Measurements from ENCODE around the gene CHST11.

CHST11 gene

GRCh38 chr12:104637604-104638003 is 180.9 kb downstream of the CHST11 start:
- DNase-seq, result no peak

DNA sequence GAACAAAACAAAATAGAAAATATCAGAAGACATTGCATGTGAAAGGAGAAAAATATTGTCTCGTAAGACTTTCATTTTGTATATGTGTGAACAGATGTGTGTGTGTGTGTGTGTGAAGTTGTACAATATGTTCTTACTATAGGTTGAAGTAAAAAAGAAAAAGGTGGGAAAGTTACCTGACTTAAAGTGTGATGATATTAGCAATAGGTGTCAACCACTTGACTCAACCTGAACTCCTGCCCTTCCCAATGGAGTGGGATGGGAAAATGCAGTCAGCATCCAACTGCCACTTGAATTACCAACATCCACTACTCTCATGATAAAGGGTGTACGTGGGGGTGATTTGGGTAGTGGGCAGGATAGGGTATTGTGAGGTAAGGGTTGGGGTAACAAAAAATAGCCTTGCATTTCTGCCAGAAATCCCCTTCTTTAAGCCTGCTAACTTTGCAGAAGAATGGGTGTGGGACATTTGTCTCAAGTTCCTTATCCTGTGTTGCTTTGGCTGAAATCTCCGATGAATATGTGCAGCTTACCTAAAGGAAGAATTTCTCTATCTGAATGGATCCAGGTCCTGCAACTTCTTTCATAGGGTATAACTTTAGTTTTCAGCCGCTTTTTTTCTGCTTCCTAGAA is 181.6 kb downstream of the CHST11 start:
- DNase-seq, result no peak

DNA sequence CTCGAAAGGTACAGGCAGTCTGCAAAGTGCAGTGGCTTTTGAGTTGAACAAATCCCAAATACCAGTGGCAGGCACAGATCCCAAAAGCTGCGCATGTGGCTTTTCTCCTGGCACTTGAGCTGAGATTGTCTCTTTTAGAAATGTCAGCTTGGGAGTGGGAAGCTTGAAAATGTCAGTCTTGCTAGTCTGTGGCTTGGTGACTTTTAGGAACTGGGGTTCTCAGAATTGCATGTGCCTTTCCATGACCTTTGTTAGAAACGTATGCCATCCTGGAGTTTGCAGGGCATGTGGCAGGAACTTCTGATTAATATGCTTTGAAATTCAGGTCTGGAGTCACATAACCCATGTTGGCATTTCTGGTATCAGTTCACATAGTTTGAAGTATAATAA is 182.1 kb downstream of the CHST11 start:
- no peak for DNase-seq

- no peak for DNase-seq
Observed at GRCh38 chr12:104640956-104641355, 184.2 kb downstream of the CHST11 start.

- DNase-seq, result peak; percentile 22
Observed at GRCh38 chr12:104641862-104642261, 185.1 kb downstream of the CHST11 start.

DNA sequence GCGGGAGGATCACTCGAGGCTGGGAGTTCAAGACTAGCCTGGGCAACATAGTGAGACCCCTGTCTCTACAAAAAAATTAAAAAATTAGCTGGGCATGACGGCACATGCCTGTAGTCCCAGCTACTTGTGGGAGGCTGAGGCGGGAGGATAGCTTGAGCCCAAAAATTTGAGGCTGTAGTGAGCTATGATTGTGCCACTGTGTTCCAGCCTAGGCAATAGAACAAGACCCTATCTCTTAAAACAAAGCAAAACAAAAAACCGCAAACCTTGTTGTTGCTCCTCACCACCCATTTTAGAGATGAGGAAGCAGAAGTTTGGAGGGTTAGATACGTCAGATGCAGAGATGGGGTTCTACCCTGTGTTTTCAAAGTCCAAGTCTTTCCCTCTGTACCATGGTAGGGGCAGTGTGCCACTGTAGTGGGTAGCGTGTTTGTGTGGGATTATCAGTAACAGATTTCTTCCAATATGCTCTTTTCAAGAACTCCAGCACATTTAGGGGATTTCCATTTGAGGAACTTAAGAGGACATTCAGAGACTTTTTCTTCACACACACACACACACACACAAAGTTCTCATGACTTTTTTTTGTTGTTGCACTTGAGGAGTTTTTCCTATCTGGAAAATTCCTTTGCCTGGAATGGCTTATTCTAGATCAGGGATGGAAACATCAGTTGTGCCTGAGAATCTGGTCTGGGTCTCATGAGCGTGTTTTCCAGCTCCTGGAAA is 186.5 kb downstream of the CHST11 start:
- peak; percentile 11 for DNase-seq

GRCh38 chr12:104643819-104644669 is 187.3 kb downstream of the CHST11 start:
- DNase-seq, result peak; percentile 9

GRCh38 chr12:104648756-104649155 is 192.0 kb downstream of the CHST11 start:
- DNase-seq, result no peak

DNA sequence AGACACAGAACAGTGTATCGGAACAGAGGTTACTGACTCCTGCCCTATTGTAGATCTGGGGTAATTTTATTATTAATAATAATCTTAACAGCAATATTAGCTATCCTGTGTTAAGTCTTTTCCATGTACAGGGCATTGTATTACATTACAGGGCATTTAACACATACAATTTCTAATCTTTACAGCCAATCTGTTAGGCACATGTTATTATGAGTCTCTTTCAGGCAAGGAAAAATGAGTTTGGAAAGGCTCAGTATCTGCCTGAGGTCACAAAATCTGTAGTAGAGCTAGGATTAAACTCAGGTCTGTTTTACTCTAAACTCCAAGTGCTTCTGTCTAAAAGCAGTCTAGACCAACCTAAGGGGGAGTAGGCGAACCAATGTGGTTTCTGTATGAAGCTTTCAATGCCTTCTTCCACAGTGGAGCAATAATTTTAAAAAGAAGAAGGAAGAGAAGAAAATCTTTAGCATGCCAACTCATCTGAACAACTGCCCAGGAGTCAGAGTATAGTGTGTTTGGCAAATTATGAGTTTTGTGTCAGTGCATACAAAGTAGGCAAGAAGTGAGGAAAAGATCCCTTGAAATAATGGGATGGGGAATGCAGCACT is 192.6 kb downstream of the CHST11 start:
- no peak for DNase-seq

DNA sequence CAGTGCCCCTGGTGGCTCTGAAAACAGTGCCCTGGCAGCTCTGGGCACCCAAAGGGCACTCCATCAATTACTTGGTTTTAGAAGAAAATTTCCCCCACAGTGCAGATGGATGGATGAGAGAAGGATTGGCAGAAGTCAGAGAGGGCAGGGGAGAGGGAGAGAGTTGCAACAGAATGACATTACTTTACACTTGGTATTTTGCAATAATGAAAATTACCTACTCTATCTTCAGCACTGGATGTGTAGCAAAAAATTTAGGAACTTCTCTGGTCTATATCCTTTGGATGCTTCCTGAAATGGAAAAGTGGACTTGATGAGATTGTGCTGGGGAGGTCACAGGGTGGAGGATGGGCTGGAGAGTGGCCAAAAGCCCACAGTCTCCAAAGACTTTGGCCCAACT is 193.2 kb downstream of the CHST11 start:
- DNase-seq, result no peak

GRCh38 chr12:104650541-104650940 is 193.8 kb downstream of the CHST11 start:
- no peak for DNase-seq

DNA sequence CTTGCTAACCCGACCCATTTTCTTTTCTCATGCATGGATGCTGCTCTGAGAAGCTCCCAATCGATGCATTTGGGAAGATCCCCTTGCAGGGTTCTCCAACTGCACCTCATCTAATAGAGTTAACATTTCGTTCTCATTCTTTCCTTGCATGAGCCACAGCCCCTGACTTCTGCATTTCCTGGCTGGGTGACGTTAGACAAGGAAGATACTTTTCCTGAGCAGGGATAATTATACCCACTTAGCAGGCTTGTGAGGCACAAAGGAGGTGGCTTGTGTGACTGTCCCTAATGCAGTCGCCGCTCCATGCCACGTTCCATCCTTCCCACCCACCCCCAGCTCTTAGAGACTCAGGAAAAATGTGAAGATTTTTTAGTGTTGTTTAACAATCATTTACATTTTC is 195.1 kb downstream of the CHST11 start:
- no peak for DNase-seq

- DNase-seq, result no peak
Observed at GRCh38 chr12:104652358-104652757, 195.6 kb downstream of the CHST11 start.

DNA sequence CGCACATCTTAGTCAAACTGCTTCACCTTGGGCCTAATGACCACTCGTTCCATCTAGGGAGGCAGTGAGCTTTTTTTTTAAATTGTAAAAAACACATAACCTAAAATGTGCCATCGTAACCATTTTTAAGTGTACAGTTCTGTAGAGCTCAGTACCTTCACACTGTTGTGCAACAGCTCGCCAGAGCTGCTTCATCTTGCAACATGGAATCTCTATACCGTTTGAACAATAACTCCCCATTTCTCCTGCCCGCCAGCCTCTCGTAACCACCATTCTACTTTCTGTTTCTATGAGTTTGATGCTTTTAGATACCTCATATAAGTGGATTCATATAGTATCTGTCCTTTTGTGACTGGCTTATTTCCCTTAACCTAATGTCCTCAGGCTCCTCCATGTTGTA is 196.2 kb downstream of the CHST11 start:
- DNase-seq, result no peak

GRCh38 chr12:104653730-104654664 is 197.2 kb downstream of the CHST11 start:
- DNase-seq, result peak; percentile 41

DNA sequence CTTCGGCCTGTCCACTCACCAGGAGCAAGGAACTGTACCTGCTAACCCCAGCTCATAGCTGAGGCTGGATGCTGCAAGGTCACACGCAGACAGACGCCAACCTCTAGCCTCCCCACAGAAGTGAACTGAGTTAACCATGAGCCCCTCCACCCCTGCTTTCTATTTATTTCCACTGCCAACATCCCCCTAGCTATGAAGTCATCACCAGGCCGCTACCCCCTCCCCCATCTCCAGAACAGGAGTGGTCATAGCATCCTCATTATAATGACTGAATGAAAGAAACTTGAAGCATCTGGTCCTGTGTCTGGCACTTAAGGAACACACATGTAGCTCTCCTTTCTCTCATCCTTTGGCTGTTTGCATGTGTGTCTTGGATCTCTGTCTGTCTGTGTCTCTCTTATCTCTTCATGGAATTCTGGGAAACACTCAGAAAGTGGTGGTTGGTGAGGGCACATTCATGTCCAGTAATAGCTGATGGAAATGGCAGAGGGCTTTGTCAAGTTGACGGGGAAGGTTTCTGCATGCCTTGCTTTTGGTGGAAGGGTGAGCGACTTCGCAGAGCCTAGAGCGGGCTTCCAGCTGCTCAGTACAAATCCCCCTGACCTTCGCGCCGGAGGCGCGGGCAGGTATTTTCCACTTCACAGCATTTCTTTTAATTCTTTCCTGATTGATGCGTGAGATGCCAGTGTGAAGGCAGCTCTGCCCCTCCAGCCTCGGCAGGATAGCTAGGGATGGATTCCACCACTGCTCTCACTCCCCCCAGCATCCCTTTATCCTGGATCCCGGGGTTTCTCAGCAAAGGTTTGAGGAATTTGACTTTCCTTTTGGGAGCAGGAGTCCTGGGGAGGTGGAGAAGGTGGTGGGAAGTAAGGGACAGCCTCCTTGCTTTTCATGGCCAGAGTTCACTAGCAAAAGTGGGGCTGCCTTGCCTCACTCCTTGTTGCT is 198.2 kb downstream of the CHST11 start:
- no peak for DNase-seq

DNA sequence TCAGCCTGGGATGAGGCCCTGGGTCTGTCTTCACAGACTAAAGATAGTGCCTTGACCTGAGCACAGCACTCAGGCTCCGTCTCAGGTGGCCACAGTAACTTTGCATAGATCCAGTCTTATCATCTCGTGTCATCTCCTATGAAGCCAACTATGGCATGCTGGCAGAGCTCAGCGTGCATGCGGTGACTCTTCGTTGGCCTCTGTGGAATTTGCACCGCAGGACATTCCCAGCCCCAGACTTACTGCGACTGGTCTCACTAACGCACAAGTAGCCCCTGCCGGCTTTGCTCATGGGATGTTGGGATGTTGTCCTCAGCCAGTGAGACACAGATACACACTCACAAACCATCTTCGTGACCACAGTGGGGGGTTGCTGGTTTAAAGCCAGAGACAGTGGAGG is 199.6 kb downstream of the CHST11 start:
- no peak for DNase-seq

DNA sequence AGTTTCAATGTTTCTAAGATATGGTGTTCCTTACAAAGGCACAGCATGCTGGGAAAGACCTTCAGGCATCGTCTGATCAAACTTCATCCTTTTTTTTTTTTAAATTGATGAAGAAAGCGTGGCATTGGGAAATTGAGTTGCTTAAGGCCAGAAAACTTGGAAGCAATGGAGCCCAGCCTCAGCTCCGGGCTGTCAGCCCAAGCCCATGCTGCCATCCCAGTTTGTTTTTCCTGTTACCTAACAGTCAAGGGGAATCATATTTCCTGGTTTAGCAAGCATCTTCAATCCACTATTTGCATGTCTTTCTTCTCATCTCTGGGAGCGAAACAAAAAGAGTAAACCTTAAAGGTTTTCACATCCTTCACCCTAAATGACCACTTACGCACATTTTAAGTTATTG is 200.2 kb downstream of the CHST11 start:
- no peak for DNase-seq

DNA sequence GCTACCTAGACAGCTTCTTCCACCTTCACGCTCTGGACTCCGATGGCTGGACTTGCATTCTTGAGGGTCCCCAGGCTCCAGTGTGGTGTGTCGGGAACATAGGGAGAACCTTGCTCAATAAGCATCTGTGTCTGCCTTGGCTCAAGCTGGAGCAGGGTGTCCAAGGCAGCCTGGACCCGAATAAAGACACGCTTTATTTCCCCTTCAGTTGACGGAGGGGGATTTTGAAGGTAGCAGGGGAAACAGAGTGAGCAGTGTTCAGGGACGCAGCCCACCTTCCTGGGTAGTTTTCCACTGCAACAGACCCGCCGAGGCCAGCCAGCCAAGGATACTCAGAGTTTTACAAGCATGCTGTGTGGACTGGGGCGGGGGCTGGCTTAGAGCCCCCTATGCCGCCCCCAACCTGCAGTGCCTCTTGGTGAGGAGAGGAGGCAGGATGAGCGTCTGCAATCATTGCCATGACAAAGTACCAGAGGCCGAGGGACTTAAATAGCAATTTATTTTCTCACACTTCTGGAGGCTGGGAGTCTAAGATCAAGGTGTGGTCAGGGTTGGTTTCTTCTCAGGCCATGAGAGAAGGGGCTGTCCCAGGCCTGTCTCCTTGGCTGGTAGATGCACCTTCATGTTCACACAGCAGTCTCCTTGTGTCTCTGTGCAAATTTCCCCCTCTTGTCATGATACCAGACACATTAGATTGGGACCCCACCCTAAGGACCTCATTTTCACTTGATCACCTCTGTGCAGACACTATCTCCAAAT is 201.2 kb downstream of the CHST11 start:
- DNase-seq, result no peak

DNA sequence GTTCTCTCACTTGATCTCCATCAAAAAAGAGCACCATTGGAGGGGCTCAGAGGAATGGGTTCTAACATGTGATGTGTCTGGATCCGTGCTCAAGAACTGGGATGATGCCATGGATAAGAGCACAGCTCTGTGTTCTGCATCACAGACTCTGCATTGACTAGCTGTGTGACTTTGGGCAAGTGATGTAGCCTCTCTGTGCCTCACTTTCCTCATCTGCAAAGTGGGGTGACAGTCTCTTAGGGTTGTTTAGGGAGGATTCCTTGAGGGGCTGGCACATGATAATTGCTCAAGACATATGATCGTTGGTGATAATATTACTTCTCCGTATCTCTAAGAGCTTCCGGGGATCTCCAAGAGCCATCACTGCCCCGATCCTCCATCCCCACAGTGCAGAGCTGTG is 202.3 kb downstream of the CHST11 start:
- DNase-seq, result no peak
